IMR-90 (cell line): Measurements from ENCODE around the gene ERN1. TPM values are rescaled to one million over a fixed set of nuclear protein-coding genes. Genes with fewer than 3 reads are reported as not detected.

Experiments
- ATAC-seq: fragments of 200-7000 bp; cut with Tn5 transposase; 2 replicates; pipeline ENCODE4 v1.9.1; 2020; ENCODE audit warnings: low read depth, mild to moderate bottlenecking, moderate library complexity
- BruUV-seq: library from RNA; stranded (reverse); fragments of 400-500 nt; replicated peaks from 2 replicates; lab custom pipeline; 2021; lab: Mats Ljungman, UMichigan
- CTCF ChIA-PET: fragments of 300-600 bp; formaldehyde crosslinking; extraction: SDS; loops from one replicate; lab custom pipeline; 2021; ENCODE audit warnings: antibody characterized with exemption; lab: Yijun Ruan, JAX
- POLR2A ChIA-PET: fragments of 300-600 bp; sonication (Branson Sonifier 250); formaldehyde crosslinking; loops from one replicate; lab custom pipeline; 2022; ENCODE audit warnings: antibody characterized with exemption; ENCODE audit not compliant: unreplicated experiment; lab: Charles Lee
- DNase-seq: peaks from one replicate; pipeline ENCODE4 v3.0.0; 2013
- H2AFZ ChIP-seq: replicated peaks from 2 replicates; pipeline ENCODE3; 2013; ENCODE audit warnings: low read length, mild to moderate bottlenecking; ENCODE audit not compliant: poor library complexity
- H2AK5ac ChIP-seq: 2 replicates; pipeline ENCODE4 v1.6.1; 2013; ENCODE audit warnings: low read depth, low read length, inconsistent platforms
- H2AK9ac ChIP-seq: replicated peaks from 2 replicates; pipeline ENCODE3; 2013; ENCODE audit warnings: mild to moderate bottlenecking, low read depth, low read length, moderate library complexity; ENCODE audit not compliant: poor library complexity
- H2BK120ac ChIP-seq: 2 replicates; pipeline ENCODE4 v1.6.1; 2013; ENCODE audit warnings: low read depth, low read length, inconsistent platforms
- H2BK15ac ChIP-seq: 3 replicates; pipeline ENCODE4 v1.6.1; 2013; ENCODE audit warnings: low read depth, low read length, inconsistent platforms
- H2BK20ac ChIP-seq: 2 replicates; pipeline ENCODE4 v1.6.1; 2013; ENCODE audit warnings: low read depth, mild to moderate bottlenecking, inconsistent platforms, low read length, moderate library complexity
- H2BK5ac ChIP-seq: 2 replicates; pipeline ENCODE4 v1.6.1; 2013; ENCODE audit warnings: mild to moderate bottlenecking, low read depth, low read length, inconsistent platforms; ENCODE audit not compliant: poor library complexity, severe bottlenecking
- H3K14ac ChIP-seq: replicated peaks from 2 replicates; pipeline ENCODE4 v1.6.1; 2013; ENCODE audit warnings: low read depth, low read length, inconsistent platforms
- H3K18ac ChIP-seq: 2 replicates; pipeline ENCODE4 v1.6.1; 2013; ENCODE audit warnings: low read depth, low read length, control low read depth
- H3K23ac ChIP-seq: 2 replicates; pipeline ENCODE4 v1.6.1; 2013; ENCODE audit warnings: low read depth, low read length, inconsistent platforms
- H3K27ac ChIP-seq: 2 replicates; pipeline ENCODE4 v1.5.1; 2013; ENCODE audit warnings: mild to moderate bottlenecking, control low read depth, low read length; ENCODE audit not compliant: insufficient read depth
- H3K27me3 ChIP-seq: 2 replicates; pipeline ENCODE4 v1.6.1; 2013; ENCODE audit warnings: low read length; ENCODE audit not compliant: control insufficient read depth, insufficient read depth
- H3K36me3 ChIP-seq: 2 replicates; pipeline ENCODE4 v1.6.1; 2013; ENCODE audit warnings: low read length, mixed read lengths; ENCODE audit not compliant: control insufficient read depth, insufficient read depth
- H3K4ac ChIP-seq: 2 replicates; pipeline ENCODE4 v1.6.1; 2013; ENCODE audit warnings: low read depth, low read length, inconsistent platforms
- H3K4me1 ChIP-seq: 2 replicates; pipeline ENCODE4 v1.6.1; 2013; ENCODE audit warnings: low read length, mixed read lengths; ENCODE audit not compliant: control insufficient read depth, insufficient read depth
- H3K4me2 ChIP-seq: 2 replicates; pipeline ENCODE4 v1.6.1; 2013; ENCODE audit warnings: low read depth, mild to moderate bottlenecking, control low read depth, low read length, moderate library complexity
- H3K4me3 ChIP-seq: 2 replicates; pipeline ENCODE4 v1.5.1; 2013; ENCODE audit warnings: low read depth, mild to moderate bottlenecking, control low read depth, low read length, moderate library complexity; ENCODE audit not compliant: insufficient read depth
- H3K56ac ChIP-seq: 2 replicates; pipeline ENCODE4 v1.6.1; 2013; ENCODE audit warnings: low read length, inconsistent platforms; ENCODE audit not compliant: insufficient read depth; ENCODE audit errors: extremely low read depth
- H3K79me1 ChIP-seq, 2 experiments: 2 replicates each; pipeline ENCODE4 v1.6.1; 2013; ENCODE audit warnings: low read length in 2 of 2, inconsistent platforms in 1 of 2, low read depth in 1 of 2
- H3K9ac ChIP-seq: 2 replicates; pipeline ENCODE4 v1.6.1; 2013; ENCODE audit warnings: low read depth, low read length, control low read depth
- H3K9me1 ChIP-seq: 2 replicates; pipeline ENCODE4 v1.6.1; 2013; ENCODE audit warnings: low read length, inconsistent platforms; ENCODE audit not compliant: insufficient read depth
- H3K9me3 ChIP-seq: 2 replicates; pipeline ENCODE4 v1.6.1; 2013; ENCODE audit warnings: low read length; ENCODE audit not compliant: control insufficient read depth, insufficient read depth
- H4K20me1 ChIP-seq: 2 replicates; pipeline ENCODE4 v1.6.1; 2013; ENCODE audit warnings: low read length, inconsistent platforms; ENCODE audit not compliant: insufficient read depth
- H4K5ac ChIP-seq: 2 replicates; pipeline ENCODE4 v1.6.1; 2013; ENCODE audit warnings: mild to moderate bottlenecking, low read depth, low read length, control low read depth
- H4K8ac ChIP-seq, 2 experiments: 2 replicates each; pipeline ENCODE4 v1.6.1; 2013; ENCODE audit warnings: low read depth in 2 of 2, low read length in 2 of 2, control low read depth in 1 of 2, inconsistent platforms in 1 of 2
- H4K91ac ChIP-seq: 2 replicates; pipeline ENCODE4 v1.6.1; 2013; ENCODE audit warnings: low read depth, low read length, inconsistent platforms; ENCODE audit not compliant: insufficient read depth
- BHLHE40 ChIP-seq: fragments of 150-350 bp; IDR thresholded peaks from 2 replicates; pipeline ENCODE4 v1.6.1; 2016; ENCODE audit warnings: mild to moderate bottlenecking, low read depth, low read length
- WGBS, 2 experiments: methylation state at CpG; one replicate each; pipeline versions ENCODE4 v1.1.5 to v1.1.7; 2013; ENCODE audit warnings: missing lambda C conversion rate in 2 of 2; ENCODE audit not compliant: insufficient read length in 1 of 2; ENCODE audit errors: extremely low coverage in 2 of 2; 5-methylcytosine and 5-hydroxymethylcytosine counted together
- dilution Hi-C: fragments of 300-500 bp; cut with HindIII; formaldehyde crosslinking; loops from one replicate; pipeline ENCODE4 v1.14.3; 2018; ENCODE audit warnings: low sequenced_read_pairs; ENCODE audit not compliant: unreplicated experiment
- in situ Hi-C: fragments of 300-500 bp; cut with MboI; formaldehyde crosslinking; loops from 3 replicates; pipeline ENCODE4 v1.14.3; 2019; ENCODE audit warnings: low sequenced_read_pairs, inconsistent platforms, mixed read lengths
- intact Hi-C: fragments of 100-400 bp; cut with micrococcal nuclease; formaldehyde crosslinking; loops from 2 replicates; pipeline ENCODE4 v1.10.0; 2022
- polyA plus RNA-seq, 3 experiments: library from polyadenylated mRNA; depleted of rRNA; stranded (reverse); fragments of >200 nt; gene quantifications; 2 replicates each; pipeline ENCODE4 v1.2.3, GENCODE V29; 2012; ENCODE audit warnings: low replicate concordance in 1 of 3
- total RNA-seq: library from RNA; depleted of rRNA; stranded (reverse); fragments of >200 nt; gene quantifications from 2 replicates; pipeline ENCODE4 v1.2.3, GENCODE V29; 2012

Gene ERN1
- total and polyA plus RNA-seq, 2 of the 4 experiments (the other 2 are of a cell fraction): 2.7 to 4.1 TPM

- intact Hi-C loops: no loop called here
- no peak overlapping the region for H3K18ac ChIP-seq
Measured at GRCh38 chr17:64041912-64042311, 88.0 kb downstream of the ERN1 start.

More at GRCh38 chr17:64041912-64042311, 88.0 kb downstream of the ERN1 start:
- Histone ChIP-seq H4K5ac (no peak overlapping the region), H2BK120ac (no peak overlapping the region), H3K14ac (no peak overlapping the region), H3K36me3 (peaks cover 41% of the 10 kb centered on the region), H2AFZ (no peak overlapping the region), H4K20me1 (no peaks in the 10 kb centered on the region), H2BK5ac (no peak overlapping the region), H4K8ac (no peak overlapping the region), H2AK5ac (no peak overlapping the region), H3K9me1 (no peaks in the 10 kb centered on the region; the same call in 1 of the 2 replicates), H3K27me3 (no peaks in the 10 kb centered on the region), H3K23ac (no peak overlapping the region), H4K91ac (no peak overlapping the region), H3K4me2 (no peak overlapping the region), H3K79me1 (no peaks in the 10 kb centered on the region), H3K9ac (no peak overlapping the region), H2BK20ac (no peak overlapping the region), H3K27ac (no peak overlapping the region), H3K4ac (no peak overlapping the region), H3K56ac (no peak overlapping the region), H2BK15ac (no peak overlapping the region), H3K4me3 (no peak overlapping the region), H3K4me1 (no peaks in the 10 kb centered on the region), H2AK9ac (no peak overlapping the region), H3K9me3 (no peaks in the 10 kb centered on the region)
- POLR2A ChIA-PET: no interaction called here
- WGBS, 2 experiments: 77% methylated on average over 9 of the region's 11 CpGs; no CpG with 5 or more reads in 1 of the 2 experiments
- TF ChIP-seq BHLHE40: no peak
- ATAC-seq: no peak
- dilution Hi-C loops: no loop called here
- CTCF ChIA-PET: interaction anchor here (1.7 to 2.1 kb wide), 2 partner anchors 16 to 92 kb away, joined by 8 to 9 read pairs; no protein-coding TSS in a partner anchor
- no peak for DNase-seq
- BruUV-seq: no TSS peak
- in situ Hi-C loops: no loop called here
